Erythroblast (primary cell): Measurements from ENCODE around the gene KCNT2.

Source experiments
- GATA1 ChIP-seq: IDR thresholded peaks from 2 replicates; pipeline ENCODE4 v1.6.1; 2011; ENCODE audit warnings: low read depth, mild to moderate bottlenecking, control low read depth, low read length, moderate library complexity
- POLR2A ChIP-seq: IDR thresholded peaks from 2 replicates; pipeline ENCODE4 v1.6.1; 2011; ENCODE audit warnings: mild to moderate bottlenecking, low read length

DNA sequence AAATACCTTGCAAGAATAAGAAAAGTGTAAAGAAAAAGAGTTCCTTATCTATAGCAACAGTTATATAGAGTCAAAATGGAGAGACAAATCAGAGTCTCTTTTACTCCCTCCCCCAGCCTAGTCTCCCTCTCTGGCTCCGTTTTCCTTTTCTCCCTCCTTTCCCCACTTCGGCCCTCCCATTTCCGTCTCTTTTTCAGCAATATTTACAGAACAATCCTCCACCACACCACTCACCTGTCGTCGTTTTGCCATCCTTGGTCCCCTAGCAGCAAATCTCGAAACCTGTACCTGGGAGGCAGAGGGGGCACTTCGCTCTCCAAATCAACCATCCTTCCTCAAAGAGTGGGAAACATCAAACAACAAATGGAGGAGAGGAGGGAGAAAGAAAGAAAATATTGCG, 259 bp downstream of the KCNT2 start:
- TF ChIP-seq POLR2A (no peak), GATA1 (no peak)
